CD4-positive, CD25-positive, alpha-beta regulatory T cell (primary cell): ENCODE data around the gene KIF22. TPM values are rescaled to one million over a fixed set of nuclear protein-coding genes. Genes with fewer than 3 reads are reported as not detected.

Experiments used
- ATAC-seq, 2 donors: fragments of 150-1000 bp; cut with Tn5 transposase; one replicate each; pipeline ENCODE4 v1.10.0; 2021; ENCODE audit warnings: low read depth in 2 of 2, moderate number of reproducible peaks in 2 of 2, moderate library complexity in 1 of 2
- DNase-seq, 3 donors: peaks; one replicate each; pipeline versions ENCODE4 v3.0.0 to v3.0.0-alpha.2; 2012 to 2022; ENCODE audit warnings: mixed read lengths in 1 of 3
- H3K27ac ChIP-seq: one replicate; pipeline ENCODE4 v1.7.0; 2013; ENCODE audit warnings: mild to moderate bottlenecking, low read length; ENCODE audit not compliant: insufficient read depth, poor library complexity, severe bottlenecking
- H3K27me3 ChIP-seq: one replicate; pipeline ENCODE4 v1.7.0; 2013; ENCODE audit warnings: low read length; ENCODE audit not compliant: control insufficient read depth, insufficient read depth
- H3K36me3 ChIP-seq: one replicate; pipeline ENCODE4 v1.7.0; 2013; ENCODE audit warnings: mild to moderate bottlenecking, low read length, moderate library complexity; ENCODE audit not compliant: control insufficient read depth, insufficient read depth
- H3K4me1 ChIP-seq: 2 replicates; pipeline ENCODE4 v1.7.0; 2013; ENCODE audit warnings: mild to moderate bottlenecking, low read length; ENCODE audit not compliant: insufficient read depth, control insufficient read depth, poor library complexity, severe bottlenecking
- H3K4me3 ChIP-seq: one replicate; pipeline ENCODE4 v1.7.0; 2013; ENCODE audit warnings: low read depth, mild to moderate bottlenecking, low read length, moderate library complexity
- H3K9me3 ChIP-seq, 2 experiments: 1 replicate in 1 of 2; 2 replicates in 1 of 2; pipeline ENCODE4 v1.7.0; 2013; ENCODE audit warnings: low read length in 2 of 2, mild to moderate bottlenecking in 1 of 2, moderate library complexity in 1 of 2; ENCODE audit not compliant: control insufficient read depth in 2 of 2
- H3K27ac Mint-ChIP-seq, 3 donors: one replicate each; pipeline ENCODE4 v1.8.0; 2020 to 2022; ENCODE audit warnings: mild to moderate bottlenecking in 3 of 3, mixed read lengths in 3 of 3, moderate library complexity in 2 of 3
- H3K27me3 Mint-ChIP-seq: one replicate; pipeline ENCODE4 v1.8.0; 2022; ENCODE audit warnings: mild to moderate bottlenecking, mixed read lengths
- H3K36me3 Mint-ChIP-seq: one replicate; pipeline ENCODE4 v1.8.0; 2020; ENCODE audit warnings: mixed read lengths
- H3K4me1 Mint-ChIP-seq, 4 donors: one replicate each; pipeline ENCODE4 v1.8.0; 2020 to 2022; ENCODE audit warnings: mixed read lengths in 4 of 4, mild to moderate bottlenecking in 1 of 4
- H3K4me3 Mint-ChIP-seq, 4 donors: one replicate each; pipeline ENCODE4 v1.8.0; 2020 to 2022; ENCODE audit warnings: mild to moderate bottlenecking in 4 of 4, mixed read lengths in 4 of 4, moderate library complexity in 3 of 4
- H3K9me3 Mint-ChIP-seq, 7 donors: one replicate each; pipeline ENCODE4 v1.8.0; 2020 to 2022; ENCODE audit warnings: mixed read lengths in 7 of 7, mild to moderate bottlenecking in 3 of 7, moderate library complexity in 2 of 7
- polyA plus RNA-seq, 4 donors: library from polyadenylated mRNA; unstranded; fragments of 300-500 nt; fragmentation: Illumina TruSeq; gene quantifications; one replicate each; pipeline ENCODE4 v1.2.3, GENCODE V29; 2021
- total RNA-seq: library from RNA; stranded (reverse); gene quantifications from one replicate; pipeline ENCODE4 v1.2.3, GENCODE V29; 2022

Gene KIF22
- total and polyA plus RNA-seq, 5 donors from 2014 or later, result 49.4 to 89.1 (median 58.4) TPM

- Histone ChIP-seq H3K4me1 (peaks cover 46% of the 10 kb centered on the region), H3K4me3 (peak overlapping the region; percentile 72), H3K36me3 (peaks cover 28% of the 10 kb centered on the region), H3K27me3 (no peaks in the 10 kb centered on the region), H3K27ac (peak overlapping the region; percentile 94), H3K9me3 (no peaks in the 10 kb centered on the region)
- peak; percentile 96 to 99 (median 98) for DNase-seq
- Mint-ChIP-seq H3K36me3 (peaks cover 19% of the 10 kb centered on the region), H3K4me1 (peaks cover 4 to 50% (median 32%) of the 10 kb centered on the region in 4 donors), H3K27ac (peak overlapping the region; percentile 99 to 100 (median 100)), H3K9me3 (peaks cover 0 to 2% (median 0%) of the 10 kb centered on the region in 7 donors), H3K27me3 (peaks cover 11% of the 10 kb centered on the region), H3K4me3 (peak overlapping the region; percentile 90 to 100 (median 100))
- peak; percentile 70 to 75 for ATAC-seq
These were observed 14.9 kb downstream of the KIF22 start for GRCh38 chr16:29805232-29806098.

GRCh38 chr16:29806099-29806579, 15.6 kb downstream of the KIF22 start, which contains the start of gene MAZ:
Gene MAZ, plus strand, starts transcription at chr16:29806529. Its CDS starts 173 bp downstream, at chr16:29806702.
- Mint-ChIP-seq H3K27me3 (peaks cover 15% of the 10 kb centered on the region), H3K9me3 (peaks cover 0 to 2% (median 0%) of the 10 kb centered on the region in 7 donors), H3K4me3 (peak within 1 kb of the TSS; percentile 100), H3K4me1 (peaks cover 4 to 57% (median 39%) of the 10 kb centered on the region in 4 donors), H3K27ac (peak within 1 kb of the TSS; percentile 99 to 100 (median 100)), H3K36me3 (peaks cover 14% of the 10 kb centered on the region)
- peaks cover 53% of the 10 kb centered on the region for H3K4me1 ChIP-seq
- DNase-seq (no peak), ATAC-seq (no peak)
- peak within 1 kb of the TSS; percentile 94 for H3K27ac ChIP-seq
- H3K9me3 ChIP-seq, result no peaks in the 10 kb centered on the region
- H3K27me3 ChIP-seq, result no peaks in the 10 kb centered on the region
- H3K36me3 ChIP-seq, result peaks cover 21% of the 10 kb centered on the region
- no peak within 1 kb of the TSS for H3K4me3 ChIP-seq

- H3K27ac Mint-ChIP-seq, result peak overlapping the region; percentile 38 to 98 (median 96)
These were observed 16.3 kb downstream of the KIF22 start for GRCh38 chr16:29806641-29807425.

GRCh38 chr16:29807426-29808218, 17.1 kb downstream of the KIF22 start:
- no peaks in the 10 kb centered on the region for H3K9me3 ChIP-seq
- Mint-ChIP-seq H3K9me3 (no peaks in the 10 kb centered on the region), H3K27me3 (peaks cover 16% of the 10 kb centered on the region), H3K4me1 (peaks cover 4 to 68% (median 41%) of the 10 kb centered on the region in 4 donors), H3K27ac (peak overlapping the region; percentile 91 to 98 (median 96)), H3K36me3 (peaks cover 7% of the 10 kb centered on the region), H3K4me3 (peak overlapping the region; percentile 89 to 100 (median 95))
- ATAC-seq (peak; percentile 43 to 49), DNase-seq (peak; percentile 77 to 96 (median 89))
- peaks cover 68% of the 10 kb centered on the region for H3K4me1 ChIP-seq
- no peaks in the 10 kb centered on the region for H3K27me3 ChIP-seq
- H3K4me3 ChIP-seq, result peak overlapping the region; percentile 75
- peak overlapping the region; percentile 90 for H3K27ac ChIP-seq
- H3K36me3 ChIP-seq, result peaks cover 12% of the 10 kb centered on the region

More at GRCh38 chr16:29806641-29807425, 16.3 kb downstream of the KIF22 start:
- no peaks in the 10 kb centered on the region for H3K9me3 ChIP-seq
- H3K4me3 ChIP-seq, result no peak overlapping the region
- H3K27ac ChIP-seq, result peak overlapping the region; percentile 90
- H3K27me3 Mint-ChIP-seq, result peaks cover 16% of the 10 kb centered on the region
- H3K27me3 ChIP-seq, result no peaks in the 10 kb centered on the region
- peak in 2 of 3 donors; percentile 42 to 73 for DNase-seq
- no peak for ATAC-seq
- H3K36me3 ChIP-seq, result peaks cover 15% of the 10 kb centered on the region
- H3K36me3 Mint-ChIP-seq, result peaks cover 7% of the 10 kb centered on the region
- peaks cover 4 to 64% (median 41%) of the 10 kb centered on the region in 4 donors for H3K4me1 Mint-ChIP-seq
- peak overlapping the region; percentile 89 to 100 (median 95) for H3K4me3 Mint-ChIP-seq
- H3K4me1 ChIP-seq, result peaks cover 60% of the 10 kb centered on the region
- H3K9me3 Mint-ChIP-seq, result no peaks in the 10 kb centered on the region

GRCh38 chr16:29808219-29808900, 17.8 kb downstream of the KIF22 start:
- peak overlapping the region; percentile 90 for H3K27ac ChIP-seq
- H3K36me3 ChIP-seq, result peaks cover 7% of the 10 kb centered on the region
- H3K27me3 ChIP-seq, result no peaks in the 10 kb centered on the region
- Mint-ChIP-seq H3K4me1 (peaks cover 4 to 73% (median 43%) of the 10 kb centered on the region in 4 donors), H3K27me3 (peaks cover 16% of the 10 kb centered on the region), H3K4me3 (peak overlapping the region; percentile 89 to 100 (median 95)), H3K27ac (peak overlapping the region; percentile 91 to 98 (median 96)), H3K9me3 (no peaks in the 10 kb centered on the region), H3K36me3 (peaks cover 7% of the 10 kb centered on the region)
- ATAC-seq (peak in 1 of 2 donors; percentile 0), DNase-seq (peak in 1 of 3 donors; percentile 36)
- no peaks in the 10 kb centered on the region for H3K9me3 ChIP-seq
- peak overlapping the region; percentile 75 for H3K4me3 ChIP-seq
- H3K4me1 ChIP-seq, result peaks cover 68% of the 10 kb centered on the region

GRCh38 chr16:29809031-29809747, 18.6 kb downstream of the KIF22 start:
- Mint-ChIP-seq H3K27me3 (peaks cover 17% of the 10 kb centered on the region), H3K4me1 (peaks cover 4 to 64% (median 36%) of the 10 kb centered on the region in 4 donors), H3K36me3 (peaks cover 7% of the 10 kb centered on the region), H3K4me3 (peak overlapping the region; percentile 89 to 100 (median 95)), H3K9me3 (no peaks in the 10 kb centered on the region), H3K27ac (peak overlapping the region; percentile 82 to 98 (median 96))
- H3K27me3 ChIP-seq, result no peaks in the 10 kb centered on the region
- peaks cover 4% of the 10 kb centered on the region for H3K36me3 ChIP-seq
- H3K9me3 ChIP-seq, result no peaks in the 10 kb centered on the region
- ATAC-seq (no peak), DNase-seq (no peak)
- H3K4me3 ChIP-seq, result peak overlapping the region; percentile 59
- peaks cover 65% of the 10 kb centered on the region for H3K4me1 ChIP-seq
- H3K27ac ChIP-seq, result peak overlapping the region; percentile 90
